Choroid plexus epithelial cell (primary cell): ENCODE measurements around the gene RAB33B.
"Not testable (repeated sequence)": the region's sequence is repeated elsewhere in the genome, so short reads cannot be mapped to it uniquely, and the experiment has no call there.

ENCODE experiments used
- DNase-seq: peaks from one replicate; pipeline ENCODE4 v3.0.0-alpha.2; 2010; ENCODE audit warnings: low read depth
- H3K4me3 ChIP-seq: 2 replicates; pipeline ENCODE4 v1.5.1; 2011; ENCODE audit warnings: low read depth, mild to moderate bottlenecking, control low read depth, low read length, moderate library complexity
- TF ChIP-seq, protein P1 (sequence below): conservative IDR thresholded peaks from 2 replicates; pipeline ENCODE4 v1.5.1; 2011; ENCODE audit warnings: low read depth, mild to moderate bottlenecking, control low read depth, inconsistent platforms, low read length, moderate library complexity

Gene RAB33B

DNA sequence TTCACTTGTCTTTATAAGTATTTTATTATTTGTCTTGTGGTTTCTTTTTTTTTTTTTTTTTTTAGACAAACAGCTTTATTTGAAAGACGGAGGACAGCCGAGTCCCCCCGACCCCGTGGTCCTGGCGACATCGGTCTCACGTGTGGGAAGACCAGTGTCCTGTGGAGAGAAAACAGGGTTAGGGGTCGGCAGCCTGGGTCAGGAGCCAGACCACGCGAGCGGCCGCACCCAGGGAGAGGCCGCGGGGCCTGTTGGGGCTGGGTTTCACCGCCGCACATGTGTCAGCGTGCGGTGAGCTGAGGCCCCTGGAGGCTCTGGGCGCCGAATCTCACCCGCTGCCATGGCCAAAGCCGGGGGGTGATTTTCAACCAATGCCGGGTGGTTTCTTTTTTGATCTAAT lies 17.8 kb upstream of the RAB33B start:
- TF ChIP-seq, protein P1, sequence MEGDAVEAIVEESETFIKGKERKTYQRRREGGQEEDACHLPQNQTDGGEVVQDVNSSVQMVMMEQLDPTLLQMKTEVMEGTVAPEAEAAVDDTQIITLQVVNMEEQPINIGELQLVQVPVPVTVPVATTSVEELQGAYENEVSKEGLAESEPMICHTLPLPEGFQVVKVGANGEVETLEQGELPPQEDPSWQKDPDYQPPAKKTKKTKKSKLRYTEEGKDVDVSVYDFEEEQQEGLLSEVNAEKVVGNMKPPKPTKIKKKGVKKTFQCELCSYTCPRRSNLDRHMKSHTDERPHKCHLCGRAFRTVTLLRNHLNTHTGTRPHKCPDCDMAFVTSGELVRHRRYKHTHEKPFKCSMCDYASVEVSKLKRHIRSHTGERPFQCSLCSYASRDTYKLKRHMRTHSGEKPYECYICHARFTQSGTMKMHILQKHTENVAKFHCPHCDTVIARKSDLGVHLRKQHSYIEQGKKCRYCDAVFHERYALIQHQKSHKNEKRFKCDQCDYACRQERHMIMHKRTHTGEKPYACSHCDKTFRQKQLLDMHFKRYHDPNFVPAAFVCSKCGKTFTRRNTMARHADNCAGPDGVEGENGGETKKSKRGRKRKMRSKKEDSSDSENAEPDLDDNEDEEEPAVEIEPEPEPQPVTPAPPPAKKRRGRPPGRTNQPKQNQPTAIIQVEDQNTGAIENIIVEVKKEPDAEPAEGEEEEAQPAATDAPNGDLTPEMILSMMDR, result no peak
- DNase-seq, result no peak
- no peak overlapping the region for H3K4me3 ChIP-seq

DNA sequence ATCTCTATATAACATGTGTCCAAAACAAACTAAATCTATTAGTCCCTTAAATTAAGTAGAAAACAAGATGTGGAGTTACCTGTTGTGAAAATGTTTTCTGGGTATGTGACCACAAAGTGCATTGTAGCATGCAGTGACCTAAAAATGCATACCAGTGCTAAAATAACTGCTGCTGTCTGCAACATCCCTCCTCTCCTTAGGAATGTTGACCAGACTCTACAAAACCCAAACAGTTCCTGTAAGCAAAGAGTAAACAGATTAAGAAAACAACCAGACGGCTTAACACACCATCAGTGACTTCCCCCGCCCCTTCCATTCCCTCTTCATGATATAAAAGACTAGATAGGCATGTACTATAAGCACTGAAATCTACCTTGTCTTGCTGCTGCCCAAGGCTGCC lies 15.8 kb upstream of the RAB33B start:
- no peak for DNase-seq
- TF ChIP-seq, protein P1, result no peak
- H3K4me3 ChIP-seq, result no peak overlapping the region

DNA sequence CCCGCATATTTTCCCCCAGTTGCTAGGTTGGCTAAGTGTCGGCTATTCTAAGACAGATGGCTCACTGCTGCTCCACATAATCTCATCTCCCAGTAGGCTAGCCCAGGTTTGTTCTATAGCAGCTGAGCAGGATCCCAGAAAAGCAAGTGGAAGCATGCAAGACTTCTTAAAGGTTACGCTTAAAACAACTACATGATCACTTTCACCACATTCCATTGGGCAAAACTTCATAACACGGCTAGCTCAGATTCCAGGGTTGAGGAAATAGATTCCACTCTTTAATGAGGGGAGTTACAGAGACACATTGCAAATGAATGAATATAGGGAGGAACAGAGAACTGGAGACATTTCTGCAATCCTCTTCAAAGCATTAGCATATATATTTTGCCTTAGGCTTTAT lies 12.9 kb upstream of the RAB33B start:
- TF ChIP-seq, protein P1, result no peak
- no peak overlapping the region for H3K4me3 ChIP-seq
- DNase-seq, result no peak

DNA sequence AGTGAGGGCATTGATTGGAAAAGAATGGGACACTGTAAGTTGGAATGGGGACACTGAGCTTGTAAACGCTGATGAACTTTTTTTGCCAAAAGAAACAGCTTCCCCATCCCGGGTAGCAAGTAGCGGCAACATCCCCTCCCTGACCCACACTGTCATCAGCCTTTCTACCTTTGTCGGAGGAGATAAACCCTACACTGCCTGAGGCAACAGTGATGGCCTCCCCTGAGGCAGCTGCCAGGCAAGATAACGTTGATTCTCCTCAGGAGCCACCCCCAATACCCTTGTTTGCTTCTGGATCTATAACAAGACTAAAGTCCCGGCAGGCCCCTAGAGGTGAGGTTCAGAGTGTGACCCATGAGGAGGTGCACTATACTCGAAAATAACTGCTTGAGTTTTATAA lies 10.3 kb upstream of the RAB33B start:
- no peak overlapping the region for H3K4me3 ChIP-seq
- TF ChIP-seq, protein P1, result no peak
- no peak for DNase-seq

DNA sequence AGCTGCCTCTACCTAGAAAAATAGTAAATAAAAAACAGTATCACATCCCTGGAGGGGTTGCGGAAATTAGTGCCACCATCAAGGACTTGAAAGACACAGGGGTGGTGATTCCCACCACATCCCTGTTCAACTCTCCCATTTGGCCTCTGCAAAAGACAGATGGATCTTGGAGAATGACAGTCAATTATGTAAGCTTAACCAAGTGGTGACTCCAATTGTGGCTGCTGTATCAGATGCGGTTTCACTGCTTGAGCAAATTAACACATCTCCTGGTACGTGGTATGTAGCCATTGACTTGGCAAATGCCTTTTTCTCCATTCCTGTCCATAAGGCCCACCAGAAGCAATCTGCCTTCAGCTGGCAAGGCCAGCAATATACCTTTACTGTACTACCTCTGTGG lies 9.0 kb upstream of the RAB33B start:
- not testable (repeated sequence) for DNase-seq, H3K4me3 ChIP-seq

DNA sequence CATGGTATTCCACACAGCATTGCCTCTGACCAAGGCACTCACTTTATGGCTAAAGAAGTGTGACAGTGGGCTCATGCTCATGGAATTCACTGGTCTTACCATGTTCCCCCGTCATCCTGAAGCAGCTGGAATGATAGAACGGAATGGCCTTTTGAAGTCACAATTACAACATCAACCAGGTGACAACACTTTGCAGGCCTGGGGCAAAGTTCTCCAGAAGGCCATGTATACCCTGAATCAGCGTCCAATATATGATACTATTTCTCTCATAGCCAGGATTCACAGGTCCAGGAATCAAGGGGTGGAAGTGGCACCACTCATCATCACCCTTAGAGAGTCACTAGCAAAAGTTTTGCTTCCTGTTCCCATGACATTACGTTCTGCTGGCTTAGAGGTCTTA lies 6.8 kb upstream of the RAB33B start:
- DNase-seq, H3K4me3 ChIP-seq: not testable (repeated sequence)

DNA sequence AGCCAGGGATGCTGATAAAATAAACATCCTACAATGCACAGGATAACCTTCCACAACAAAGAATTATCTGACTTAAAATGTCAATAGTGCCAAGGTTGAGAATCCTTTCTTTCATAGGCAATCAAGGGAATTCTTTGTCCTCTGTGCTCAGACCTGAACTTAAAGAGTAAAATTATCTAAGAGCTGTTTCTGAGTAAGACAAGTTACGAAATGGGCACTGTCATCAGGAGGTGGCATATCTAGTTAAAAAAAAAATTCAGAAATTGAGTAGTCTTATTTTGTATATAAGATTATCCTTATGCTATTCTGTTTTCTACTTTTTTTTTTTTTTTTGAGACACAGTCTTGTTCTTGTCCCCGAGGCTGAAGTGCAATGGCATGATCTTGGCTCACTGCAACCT lies 3.3 kb upstream of the RAB33B start:
- no peak for DNase-seq
- no peak overlapping the region for H3K4me3 ChIP-seq
- TF ChIP-seq, protein P1, result no peak

DNA sequence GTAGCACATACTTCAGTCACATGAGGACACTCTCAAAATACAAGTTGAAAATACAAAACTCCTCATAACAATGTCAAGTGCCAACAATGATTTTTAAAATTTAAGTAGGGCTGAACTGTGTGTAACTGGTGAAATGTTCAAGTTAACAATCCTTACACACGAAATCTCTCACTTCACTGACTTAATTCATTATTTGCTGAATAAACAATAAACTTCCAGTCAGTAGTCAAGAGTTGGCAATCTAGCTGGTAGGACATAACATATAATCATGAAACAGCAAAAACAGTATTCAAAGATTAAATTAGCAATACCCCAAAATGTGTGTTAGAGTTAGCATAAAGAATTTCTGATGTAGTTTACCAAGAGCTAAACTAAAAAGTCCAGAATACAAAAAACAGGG lies 1.9 kb upstream of the RAB33B start:
- H3K4me3 ChIP-seq, result no peak overlapping the region
- TF ChIP-seq, protein P1, result no peak
- DNase-seq, result no peak
